AG20443 (cell line): ENCODE measurements around the gene PTPRN2.
"Not testable (repeated sequence)": the region's sequence is repeated elsewhere in the genome, so short reads cannot be mapped to it uniquely, and the experiment has no call there.

Experiments used
- DNase-seq: peaks from one replicate; pipeline ENCODE4 v3.0.0; 2012; ENCODE audit warnings: low spot score, mixed read lengths

The PTPRN2 gene

DNA sequence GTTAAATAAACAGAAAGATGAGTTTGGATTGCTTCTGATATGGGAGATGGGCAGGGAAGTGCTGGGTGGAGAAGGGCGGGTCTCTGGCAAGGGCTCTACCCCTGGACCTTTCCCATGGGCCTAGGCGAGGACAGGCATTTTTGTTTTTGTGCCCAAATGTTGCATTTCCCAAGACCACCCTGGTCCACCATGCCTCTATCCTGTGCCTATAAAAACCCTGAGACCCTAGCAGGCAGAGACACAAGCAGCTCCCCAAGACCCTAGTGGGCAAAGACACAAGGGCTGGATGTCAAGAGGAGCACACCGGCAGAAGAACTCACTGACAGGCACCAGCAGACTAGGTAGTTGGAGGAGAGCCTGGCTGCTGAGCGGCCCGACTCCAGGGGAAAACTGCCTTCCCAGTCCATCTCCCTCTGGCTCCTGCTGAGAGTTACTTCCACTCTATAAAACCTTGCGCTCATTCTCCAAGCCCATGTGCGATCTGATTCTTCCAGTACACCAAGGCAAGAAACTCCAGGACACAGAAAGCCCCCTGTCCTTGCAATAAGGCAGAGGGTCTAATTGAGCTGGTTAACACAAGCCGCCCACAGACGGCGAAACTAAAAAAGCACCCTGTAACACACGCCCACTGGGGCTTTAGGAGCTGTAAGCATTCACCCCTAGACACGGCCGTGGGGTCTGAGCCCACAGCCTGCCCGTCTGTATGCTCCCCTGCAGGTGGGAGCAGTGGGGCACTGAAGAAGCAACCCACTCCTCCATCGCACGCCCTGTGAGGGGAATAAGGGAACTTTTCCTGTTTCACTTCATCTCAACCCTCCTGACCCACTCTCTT is 291.4 kb downstream of the PTPRN2 start:
- DNase-seq: no peak

DNA sequence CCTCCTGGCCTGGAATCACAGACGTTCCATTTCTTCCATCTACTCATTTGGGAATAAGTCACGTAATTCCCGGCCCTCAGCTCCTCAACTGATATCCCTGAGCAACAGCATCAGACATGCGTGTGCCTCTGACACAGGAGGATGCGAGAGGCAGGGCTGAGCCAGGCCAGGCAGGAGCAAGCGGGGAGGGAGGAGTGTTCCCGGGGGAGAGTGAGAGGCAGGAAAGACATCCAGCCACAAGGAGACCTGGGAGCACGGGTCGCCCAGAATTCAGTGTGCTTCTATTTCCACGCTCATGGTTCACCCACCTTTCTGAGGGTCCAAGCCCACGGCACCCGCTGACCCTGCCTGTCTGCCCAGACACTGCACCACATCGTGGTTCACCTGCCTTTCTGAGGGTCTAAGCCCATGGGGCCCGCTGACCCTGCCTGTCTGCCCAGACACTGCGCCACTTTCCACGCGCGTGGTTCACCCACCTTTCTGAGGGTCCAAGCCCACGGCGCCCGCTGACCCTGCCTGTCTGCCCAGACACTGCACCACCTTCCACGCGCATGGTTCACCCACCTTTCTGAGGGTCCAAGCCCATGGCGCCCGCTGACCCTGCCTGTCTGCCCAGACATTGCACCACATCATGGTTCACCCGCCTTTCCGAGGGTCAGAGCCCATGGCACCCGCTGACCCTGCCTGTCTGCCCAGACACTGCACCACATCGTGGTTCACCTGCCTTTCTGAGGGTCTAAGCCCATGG is 293.0 kb downstream of the PTPRN2 start:
- DNase-seq: not testable (repeated sequence)

DNA sequence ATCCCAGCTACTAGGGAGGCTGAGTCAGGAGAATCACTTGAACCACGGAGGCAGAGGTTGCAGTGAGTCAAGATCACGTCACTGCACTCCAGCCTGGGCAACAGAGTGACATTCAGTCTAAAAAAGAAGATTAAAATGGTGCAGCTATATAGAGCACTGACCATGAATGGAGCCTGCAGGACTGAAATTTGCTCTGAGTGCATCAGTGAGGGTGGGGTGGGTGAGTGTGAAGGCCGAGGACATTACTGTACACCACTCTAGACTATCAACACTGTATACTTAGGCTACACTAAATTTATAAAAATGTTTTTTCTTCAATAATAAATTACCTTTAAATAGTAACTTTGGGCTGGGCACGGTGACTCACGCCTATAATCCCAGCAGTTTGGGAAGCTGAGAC is 294.7 kb downstream of the PTPRN2 start:
- no peak for DNase-seq

- no peak for DNase-seq
Measured at GRCh38 chr7:158291998-158292397, 295.6 kb downstream of the PTPRN2 start.

DNA sequence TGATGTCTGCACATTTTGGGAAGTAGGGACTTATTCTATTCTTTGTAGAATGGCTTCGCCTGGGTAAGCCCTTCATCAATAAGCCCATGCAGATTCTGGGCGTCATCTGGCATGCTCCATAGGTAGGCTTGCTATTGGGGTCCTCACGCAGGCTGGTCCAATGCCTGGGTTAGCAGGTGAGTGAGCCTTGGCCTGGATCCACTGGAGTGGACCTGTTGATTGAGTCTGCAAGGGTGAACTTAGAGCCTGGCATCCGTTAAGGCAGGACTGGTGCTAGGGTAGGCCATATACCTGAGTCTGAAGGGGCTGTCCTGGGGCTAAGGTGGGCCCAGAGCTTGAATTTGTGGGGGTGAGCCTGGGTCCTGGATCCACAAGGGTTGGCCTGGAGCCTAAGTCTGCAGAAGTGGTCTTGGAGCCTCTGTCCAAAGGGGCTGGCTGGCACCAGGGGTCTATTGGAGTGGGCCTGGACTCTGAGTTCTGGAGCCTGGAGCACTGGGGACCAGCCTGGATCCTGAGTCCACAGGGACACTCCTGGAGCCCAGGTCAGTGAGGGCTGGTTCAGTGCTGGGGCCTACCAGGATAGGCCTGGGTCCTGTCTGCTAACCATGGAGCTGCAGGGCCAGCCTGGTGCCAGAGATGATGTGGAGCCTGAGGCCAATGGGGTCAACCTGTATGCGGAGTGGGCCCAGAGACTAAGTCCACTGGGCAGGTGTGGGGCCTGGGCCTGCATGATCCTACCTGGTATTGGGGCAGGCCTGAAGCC is 297.7 kb downstream of the PTPRN2 start:
- no peak for DNase-seq

DNA sequence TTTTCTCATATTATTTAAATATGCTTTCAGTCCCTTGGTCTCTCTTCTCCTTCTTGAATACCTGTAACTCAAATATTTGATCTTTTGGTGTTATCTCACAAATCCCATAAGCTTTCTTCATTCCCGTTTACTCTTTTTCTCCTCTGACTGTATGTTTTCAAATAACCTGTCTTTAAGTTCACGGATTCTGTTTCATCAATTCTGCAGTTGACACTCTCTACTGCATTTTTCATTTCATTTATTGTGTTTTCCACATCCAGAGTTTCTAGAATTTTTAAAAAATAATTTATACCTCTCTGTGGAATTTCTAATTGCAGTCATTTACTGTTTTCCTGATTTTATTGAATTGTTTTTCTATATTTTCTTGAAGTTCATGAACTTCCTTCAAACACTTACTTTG is 298.4 kb downstream of the PTPRN2 start:
- no peak for DNase-seq

- DNase-seq: no peak
Measured at GRCh38 chr7:158286210-158286609, 301.4 kb downstream of the PTPRN2 start.

DNA sequence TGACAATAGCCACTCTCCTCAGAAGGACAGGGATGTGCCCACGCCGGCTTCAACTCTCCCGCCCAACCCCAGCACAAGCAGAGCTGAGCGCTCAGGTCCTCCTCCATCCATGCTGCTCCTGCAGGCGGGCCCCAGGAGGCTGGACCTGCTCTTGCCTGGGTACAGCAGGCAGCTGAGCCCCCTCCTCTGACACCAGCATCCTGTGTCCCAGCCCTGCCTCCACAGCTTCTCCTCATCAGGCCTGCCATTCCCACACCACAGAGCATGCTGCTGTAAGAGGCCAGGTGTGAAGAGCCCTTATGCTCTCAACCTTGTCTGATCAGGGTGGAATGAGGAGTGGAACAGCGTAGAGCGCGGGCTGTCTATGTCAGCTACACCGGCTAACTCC is 302.2 kb downstream of the PTPRN2 start:
- DNase-seq: peak; percentile 3

DNA sequence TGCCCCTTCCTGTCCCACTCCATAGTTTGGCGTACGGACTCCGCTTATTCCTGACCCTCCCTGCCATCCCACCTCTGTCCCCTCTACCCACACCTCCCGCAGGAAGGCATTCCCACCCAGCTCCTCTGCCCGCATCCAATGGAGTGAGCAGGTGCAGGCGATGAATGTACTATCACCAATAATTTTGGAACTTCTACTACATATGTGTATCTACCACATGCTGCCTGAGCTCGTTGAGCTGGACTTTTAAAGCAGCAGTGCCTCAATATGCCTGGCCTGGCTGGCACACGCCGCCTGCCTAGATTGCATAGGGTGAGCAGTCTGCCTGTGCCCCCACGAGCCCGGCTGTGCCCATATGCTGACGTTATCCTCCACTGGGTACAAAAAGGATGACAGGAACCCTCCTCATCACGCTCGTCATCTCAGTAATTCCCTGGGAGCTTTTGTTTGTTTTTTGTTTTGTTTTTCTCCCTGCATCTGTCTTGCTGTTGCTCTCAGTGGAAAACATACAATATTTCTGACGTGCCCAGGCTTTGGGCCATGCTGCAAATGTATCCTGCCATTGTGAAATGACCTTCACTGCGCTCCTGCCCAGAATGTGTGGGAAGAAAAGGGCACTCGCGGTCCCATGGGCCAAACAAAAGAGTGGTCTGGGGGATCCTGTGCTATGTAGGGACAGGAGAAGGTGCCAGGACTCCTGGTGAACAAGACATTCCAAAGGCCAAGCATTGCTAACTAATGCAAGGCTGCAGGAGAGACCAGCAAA is 302.8 kb downstream of the PTPRN2 start:
- peak; percentile 1 for DNase-seq

- DNase-seq: no peak
Measured at GRCh38 chr7:158284121-158284520, 303.5 kb downstream of the PTPRN2 start.

DNA sequence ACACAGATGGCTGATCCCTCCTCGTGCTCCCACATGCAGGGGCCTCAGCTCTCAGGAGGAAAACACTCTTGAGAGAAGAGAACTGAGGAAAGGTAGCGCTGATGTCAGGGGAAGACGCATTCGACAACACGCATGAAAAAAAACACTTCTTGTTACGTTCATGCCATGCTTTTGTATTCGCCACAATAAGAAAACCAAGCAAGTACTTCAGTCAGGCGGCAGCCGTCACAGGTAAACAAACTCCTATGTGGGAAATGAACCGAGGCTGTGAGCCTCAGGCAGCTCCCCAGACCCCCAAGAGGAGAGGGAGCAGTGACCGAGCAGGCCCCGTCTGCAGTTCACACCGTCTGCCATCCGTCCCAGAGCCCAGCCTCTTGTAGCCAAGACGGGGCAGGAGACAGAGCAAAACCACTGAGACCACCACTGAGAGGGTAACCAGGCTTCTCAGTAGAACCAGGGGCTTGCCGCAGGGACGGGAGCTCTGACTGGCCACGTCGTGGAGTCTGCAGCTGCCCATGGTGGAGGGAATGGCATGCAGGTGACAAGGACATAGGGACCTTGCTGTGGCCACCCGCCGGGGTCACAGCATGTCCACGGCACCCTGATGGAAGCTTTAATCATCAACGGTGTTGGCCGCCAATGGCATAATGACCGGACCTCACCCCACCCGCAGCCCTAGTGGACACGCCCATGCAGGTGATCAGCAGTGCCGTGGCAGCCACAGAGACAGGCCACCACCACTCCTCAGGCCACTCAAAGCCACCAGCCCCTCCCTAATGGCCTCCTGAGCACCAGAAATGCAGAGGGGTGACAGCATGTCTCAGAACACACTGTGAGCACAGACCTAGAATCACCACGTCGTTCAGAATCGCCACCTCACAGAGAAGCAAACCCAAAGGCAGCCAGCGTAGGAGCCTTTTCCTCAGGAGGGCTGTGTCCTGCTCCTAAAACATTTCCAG is 304.3 kb downstream of the PTPRN2 start:
- no peak for DNase-seq

DNA sequence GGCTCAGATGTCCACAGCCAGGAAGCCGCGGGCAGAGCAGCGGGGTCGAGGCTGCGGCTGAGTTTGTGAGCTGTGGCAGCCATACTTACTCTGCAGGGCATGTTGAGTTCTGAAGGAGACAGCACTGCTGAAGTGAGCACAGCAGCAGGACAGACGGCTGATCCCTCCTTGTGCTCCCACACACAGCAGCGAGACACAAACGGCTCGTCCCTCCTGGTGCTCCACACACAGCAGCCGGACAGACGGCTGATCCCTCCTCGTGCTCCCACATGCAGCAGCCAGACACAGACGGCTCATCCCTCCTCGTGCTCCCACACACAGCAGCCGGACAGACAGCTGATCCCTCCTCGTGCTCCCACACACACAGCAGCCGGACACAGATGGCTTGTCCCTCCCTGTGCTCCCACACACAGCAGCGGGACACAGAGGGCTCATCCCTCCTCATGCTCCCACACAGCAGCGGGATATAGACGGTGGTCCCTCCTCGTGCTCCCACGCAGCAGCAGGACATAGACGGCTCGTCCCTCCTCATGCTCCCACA is 305.1 kb downstream of the PTPRN2 start:
- DNase-seq: no peak

DNA sequence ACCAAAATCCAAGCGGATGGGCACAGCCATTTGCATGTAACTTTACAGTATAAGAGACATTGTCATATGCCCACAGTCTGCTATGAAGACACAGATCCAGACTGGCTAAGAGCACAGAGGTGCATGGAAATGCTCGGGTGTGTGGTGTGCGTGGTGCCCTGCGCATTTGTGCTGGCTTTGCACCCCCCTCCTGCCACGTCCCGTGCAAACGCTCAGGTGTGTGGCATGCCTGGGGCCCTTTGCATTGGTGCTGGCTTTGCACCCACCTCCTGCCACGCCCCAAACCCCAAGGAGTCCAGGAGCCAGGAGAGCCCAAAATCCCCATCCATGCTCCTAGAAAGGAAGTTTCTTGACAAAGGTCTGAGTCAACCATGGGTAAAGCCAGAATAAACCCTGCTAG is 306.2 kb downstream of the PTPRN2 start:
- DNase-seq: no peak

DNA sequence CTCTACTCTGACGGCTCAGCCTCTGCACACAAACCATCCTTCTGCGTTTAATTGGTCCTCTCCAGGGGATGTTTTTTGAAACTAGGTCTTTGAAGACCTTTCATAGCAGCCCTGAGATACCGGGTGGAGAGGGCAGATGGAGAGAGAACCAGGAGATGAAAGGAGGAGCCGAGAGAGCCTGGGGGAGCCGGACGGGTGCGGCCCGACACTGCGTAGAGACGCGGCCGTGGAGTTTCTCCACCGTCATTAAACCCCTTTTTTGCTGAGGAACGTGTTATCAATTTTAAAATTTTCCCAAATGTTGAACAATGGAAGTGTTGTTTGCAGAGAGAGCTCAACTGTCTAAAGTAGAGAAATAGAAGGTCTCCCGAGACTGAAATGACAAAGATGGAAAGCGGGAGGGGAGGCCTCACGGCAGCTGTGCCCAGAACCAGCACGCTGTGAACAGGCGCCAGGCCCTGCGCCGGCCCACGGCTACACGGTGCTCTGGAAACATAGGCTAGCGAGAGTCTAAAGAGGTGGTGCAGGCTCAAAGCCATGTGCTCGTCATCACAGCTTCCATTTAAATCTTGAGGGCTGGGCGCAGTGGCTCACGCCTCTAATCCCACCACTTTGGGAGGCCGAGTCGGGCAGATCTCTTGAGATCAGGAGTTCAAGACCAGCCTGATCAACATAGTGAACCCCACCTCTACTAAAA is 307.0 kb downstream of the PTPRN2 start:
- DNase-seq: no peak

DNA sequence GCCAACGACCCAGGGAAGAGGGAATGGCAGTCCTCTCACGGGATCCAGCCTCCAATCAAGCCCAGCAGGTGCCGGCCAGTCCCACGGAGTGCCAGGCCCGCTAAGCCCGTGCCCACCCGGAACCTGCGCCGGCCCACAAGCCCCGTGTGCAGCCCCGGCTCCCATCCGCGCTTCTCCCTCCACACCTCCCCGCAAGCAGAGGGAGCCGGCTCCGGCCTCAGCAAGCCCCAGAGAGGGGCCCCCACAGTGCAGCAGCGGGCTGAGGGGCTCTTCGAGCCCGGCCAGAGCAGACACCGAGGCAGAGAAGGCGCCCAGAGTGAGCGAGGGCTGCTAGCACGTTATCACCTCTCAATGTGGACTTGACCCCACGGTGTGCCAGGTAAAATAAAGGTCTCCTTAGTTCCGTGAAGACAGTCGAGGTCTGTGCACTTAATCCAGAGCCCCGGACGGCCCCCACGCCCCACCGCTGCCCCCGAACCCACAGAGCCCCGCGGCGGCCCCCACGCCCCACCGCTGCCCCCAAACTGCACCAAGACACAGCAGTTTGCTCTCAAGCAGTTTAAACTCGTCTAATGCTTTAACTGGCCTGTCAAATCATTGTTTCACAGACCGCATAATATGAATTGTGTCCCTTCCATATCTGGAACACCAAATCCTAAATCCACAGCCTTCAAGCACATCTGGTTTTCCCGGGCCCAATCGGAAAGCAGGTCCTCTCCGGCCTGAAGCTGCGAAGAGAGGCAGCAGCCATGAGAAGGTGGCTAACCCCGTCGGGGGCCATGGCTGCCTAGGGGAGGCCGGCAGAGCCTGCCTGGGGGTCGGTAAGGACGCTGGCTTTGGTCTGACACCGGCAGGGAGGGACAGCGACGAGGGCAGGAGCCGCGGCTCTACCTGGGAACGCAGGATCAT is 307.8 kb downstream of the PTPRN2 start:
- DNase-seq: no peak

DNA sequence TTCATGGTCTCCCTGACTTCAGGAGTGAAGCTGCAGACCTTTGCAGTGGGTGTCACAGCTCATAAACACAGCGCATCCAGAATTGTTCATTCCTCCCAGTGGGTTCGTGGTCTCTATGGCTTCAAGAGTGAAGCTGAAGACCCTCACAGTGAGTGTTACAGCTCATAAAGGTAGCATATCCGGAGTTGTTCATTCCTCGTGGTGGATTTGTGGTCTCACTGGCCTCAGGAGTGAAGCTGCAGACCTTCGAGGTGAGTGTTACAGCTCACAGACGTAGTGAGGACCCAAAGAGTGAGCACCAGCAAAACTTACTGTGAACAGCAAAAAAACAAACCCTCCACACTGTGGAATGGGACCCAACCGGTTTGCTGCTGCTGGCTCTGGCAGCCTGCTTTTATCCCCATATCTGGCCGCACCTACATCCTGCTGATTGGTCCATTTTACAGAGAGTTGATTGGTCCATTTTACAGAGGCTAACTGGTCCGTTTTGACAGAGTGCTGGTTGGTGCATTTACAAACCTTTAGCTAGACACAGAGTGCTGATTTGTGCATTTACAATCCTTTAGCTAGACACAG is 308.8 kb downstream of the PTPRN2 start:
- DNase-seq: no peak

GRCh38 chr7:158277219-158278141 is 310.1 kb downstream of the PTPRN2 start:
- no peak for DNase-seq
